Gastroesophageal sphincter (tissue), 3 donors: Measurements from ENCODE around the gene ANKFY1.

Source experiments
- POLR2AphosphoS5 ChIP-seq: sonication (generic); formaldehyde crosslinking; IDR thresholded peaks from one replicate; pipeline ENCODE4 v1.6.1; 2017; ENCODE audit warnings: antibody characterized with exemption
- TF ChIP-seq, protein P1 (sequence below), 4 experiments: fragments of 200-600 bp in 2 of 4; fragments of 450-650 bp in 2 of 4; sonication (generic) in 1 of 4; IDR thresholded peaks; one replicate each; pipeline ENCODE4 v1.5.1; 2017 to 2019; ENCODE audit warnings: antibody characterized with exemption in 4 of 4, mild to moderate bottlenecking in 2 of 4, moderate library complexity in 2 of 4

DNA sequence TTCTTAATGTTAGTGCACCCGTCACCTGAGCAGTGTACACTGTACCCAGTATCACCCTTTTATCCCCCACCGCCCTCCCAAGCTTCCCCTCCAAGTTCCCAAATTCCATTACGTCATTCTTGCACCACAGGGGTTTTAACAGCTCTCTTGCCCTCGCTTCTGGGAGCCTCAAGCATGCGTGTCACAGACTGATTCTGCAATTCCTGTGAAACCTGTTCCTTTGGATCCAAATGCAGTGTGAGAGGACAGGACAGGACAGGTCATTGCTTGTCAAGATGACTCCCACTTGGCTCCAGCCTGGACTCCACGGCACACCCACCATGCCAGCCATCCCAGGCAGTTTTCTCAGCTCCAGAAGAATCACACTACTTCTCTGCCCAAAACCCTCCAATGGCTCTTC is 76.7 kb downstream of the ANKFY1 start:
- TF ChIP-seq, protein P1, sequence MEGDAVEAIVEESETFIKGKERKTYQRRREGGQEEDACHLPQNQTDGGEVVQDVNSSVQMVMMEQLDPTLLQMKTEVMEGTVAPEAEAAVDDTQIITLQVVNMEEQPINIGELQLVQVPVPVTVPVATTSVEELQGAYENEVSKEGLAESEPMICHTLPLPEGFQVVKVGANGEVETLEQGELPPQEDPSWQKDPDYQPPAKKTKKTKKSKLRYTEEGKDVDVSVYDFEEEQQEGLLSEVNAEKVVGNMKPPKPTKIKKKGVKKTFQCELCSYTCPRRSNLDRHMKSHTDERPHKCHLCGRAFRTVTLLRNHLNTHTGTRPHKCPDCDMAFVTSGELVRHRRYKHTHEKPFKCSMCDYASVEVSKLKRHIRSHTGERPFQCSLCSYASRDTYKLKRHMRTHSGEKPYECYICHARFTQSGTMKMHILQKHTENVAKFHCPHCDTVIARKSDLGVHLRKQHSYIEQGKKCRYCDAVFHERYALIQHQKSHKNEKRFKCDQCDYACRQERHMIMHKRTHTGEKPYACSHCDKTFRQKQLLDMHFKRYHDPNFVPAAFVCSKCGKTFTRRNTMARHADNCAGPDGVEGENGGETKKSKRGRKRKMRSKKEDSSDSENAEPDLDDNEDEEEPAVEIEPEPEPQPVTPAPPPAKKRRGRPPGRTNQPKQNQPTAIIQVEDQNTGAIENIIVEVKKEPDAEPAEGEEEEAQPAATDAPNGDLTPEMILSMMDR (IDR thresholded peaks at IDR 0.05), result no peak
- TF ChIP-seq POLR2AphosphoS5, result no peak
